ENCODE measurements around the gene COMP.
A peak's percentile ranks its signal among the peaks of the same experiment; 100 is the strongest.
"Not testable (repeated sequence)": the region's sequence is repeated elsewhere in the genome, so short reads cannot be mapped to it uniquely, and the experiment has no call there.

Gene COMP

GRCh38 chr19:18790566-18791314 lies at the start of gene COMP:
TSS of gene COMP (minus strand) at chr19:18791305. CDS start at chr19:18791269, 36 bp downstream.
- DNase-seq (ENCODE audit: low spot score), result no peak

- DNase-seq (ENCODE audit: low spot score), result no peak
Measured at GRCh38 chr19:18840288-18841267, 49.5 kb upstream of the COMP start.

- no peak for DNase-seq (ENCODE audit: low spot score)
Measured at GRCh38 chr19:18839465-18840287, 48.6 kb upstream of the COMP start.

GRCh38 chr19:18834644-18834984 lies 43.5 kb upstream of the COMP start:
- DNase-seq (ENCODE audit: low spot score), result no peak

GRCh38 chr19:18833849-18834643 lies 42.9 kb upstream of the COMP start:
- DNase-seq (ENCODE audit: low spot score), result no peak

GRCh38 chr19:18833141-18833476 lies 42.0 kb upstream of the COMP start:
- DNase-seq (ENCODE audit: low spot score), result peak; percentile 29

- DNase-seq (ENCODE audit: low spot score), result peak; percentile 59
Measured at GRCh38 chr19:18832306-18833140, 41.4 kb upstream of the COMP start.

GRCh38 chr19:18831524-18832305 lies 40.6 kb upstream of the COMP start, which contains the start of gene UPF1:
TSS of gene UPF1 (plus strand) at chr19:18831959. CDS start at chr19:18832210, 251 bp downstream.
- peak; percentile 96 for DNase-seq (ENCODE audit: low spot score)

GRCh38 chr19:18830488-18830887 lies 39.4 kb upstream of the COMP start:
- DNase-seq (ENCODE audit: low spot score), result no peak

- DNase-seq (ENCODE audit: low spot score), result no peak
Measured at GRCh38 chr19:18828786-18829185, 37.7 kb upstream of the COMP start.

- no peak for DNase-seq (ENCODE audit: low spot score)
Measured at GRCh38 chr19:18817574-18817973, 26.5 kb upstream of the COMP start.

- DNase-seq (ENCODE audit: low spot score), result not testable (repeated sequence)
Measured at GRCh38 chr19:18816645-18817044, 25.5 kb upstream of the COMP start.

GRCh38 chr19:18815673-18816072 lies 24.6 kb upstream of the COMP start:
- DNase-seq (ENCODE audit: low spot score), result no peak

- no peak for DNase-seq (ENCODE audit: low spot score)
Measured at GRCh38 chr19:18814063-18814462, 23.0 kb upstream of the COMP start.

GRCh38 chr19:18811638-18812037 lies 20.5 kb upstream of the COMP start:
- DNase-seq (ENCODE audit: low spot score), result not testable (repeated sequence)

GRCh38 chr19:18809149-18809868 lies 18.2 kb upstream of the COMP start:
- no peak for DNase-seq (ENCODE audit: low spot score)

GRCh38 chr19:18807861-18808331 lies 16.8 kb upstream of the COMP start:
- DNase-seq (ENCODE audit: low spot score), result no peak

- no peak for DNase-seq (ENCODE audit: low spot score)
Measured at GRCh38 chr19:18804643-18805042, 13.5 kb upstream of the COMP start.

- no peak for DNase-seq (ENCODE audit: low spot score)
Measured at GRCh38 chr19:18804139-18804601, 13.1 kb upstream of the COMP start.

All from NAMALWA (cell line).